ENCODE measurements around the gene PELI1.
"Not testable (repeated sequence)": the region's sequence is repeated elsewhere in the genome, so short reads cannot be mapped to it uniquely, and the experiment has no call there.

Gene PELI1

GRCh38 chr2:64123740-64124139, 20.5 kb downstream of the PELI1 start:
- DNase-seq (ENCODE audit: low read depth): no peak

GRCh38 chr2:64122358-64122757, 21.9 kb downstream of the PELI1 start:
- DNase-seq (ENCODE audit: low read depth): no peak

GRCh38 chr2:64120928-64121327, 23.3 kb downstream of the PELI1 start:
- no peak for DNase-seq (ENCODE audit: low read depth)

- DNase-seq (ENCODE audit: low read depth): no peak
These were observed 24.2 kb downstream of the PELI1 start for GRCh38 chr2:64120008-64120407.

- DNase-seq (ENCODE audit: low read depth): no peak
These were observed 24.9 kb downstream of the PELI1 start for GRCh38 chr2:64119369-64119768.

- DNase-seq (ENCODE audit: low read depth): no peak
These were observed 28.2 kb downstream of the PELI1 start for GRCh38 chr2:64115808-64116598.

GRCh38 chr2:64114912-64115277, 29.3 kb downstream of the PELI1 start:
- no peak for DNase-seq (ENCODE audit: low read depth)

GRCh38 chr2:64114063-64114911, 29.9 kb downstream of the PELI1 start:
- peak; percentile 28 for DNase-seq (ENCODE audit: low read depth)

GRCh38 chr2:64112016-64112415, 32.2 kb downstream of the PELI1 start:
- DNase-seq (ENCODE audit: low read depth): no peak

- no peak for DNase-seq (ENCODE audit: low read depth)
These were observed 32.8 kb downstream of the PELI1 start for GRCh38 chr2:64111426-64111825.

- DNase-seq (ENCODE audit: low read depth): no peak
These were observed 35.5 kb downstream of the PELI1 start for GRCh38 chr2:64108666-64109241.

- no peak for DNase-seq (ENCODE audit: low read depth)
These were observed 37.7 kb downstream of the PELI1 start for GRCh38 chr2:64106481-64106880.

GRCh38 chr2:64105670-64106461, 38.4 kb downstream of the PELI1 start:
- DNase-seq (ENCODE audit: low read depth): no peak

GRCh38 chr2:64104933-64105332, 39.3 kb downstream of the PELI1 start:
- DNase-seq (ENCODE audit: low read depth): no peak

- DNase-seq (ENCODE audit: low read depth): not testable (repeated sequence)
These were observed 41.5 kb downstream of the PELI1 start for GRCh38 chr2:64102736-64103135.

GRCh38 chr2:64101141-64101591, 43.1 kb downstream of the PELI1 start:
- DNase-seq (ENCODE audit: low read depth): peak; percentile 20

- DNase-seq (ENCODE audit: low read depth): not testable (repeated sequence)
These were observed 43.6 kb downstream of the PELI1 start for GRCh38 chr2:64100584-64100983.

GRCh38 chr2:64094663-64095382, 49.4 kb downstream of the PELI1 start:
- DNase-seq (ENCODE audit: low read depth): no peak

GRCh38 chr2:64093341-64093740, 50.9 kb downstream of the PELI1 start:
- DNase-seq (ENCODE audit: low read depth): no peak

- DNase-seq (ENCODE audit: low read depth): no peak
These were observed 51.7 kb downstream of the PELI1 start for GRCh38 chr2:64092502-64092901.

GRCh38 chr2:64090264-64090663, 54.0 kb downstream of the PELI1 start:
- no peak for DNase-seq (ENCODE audit: low read depth)
